GM12892 (cell line): ENCODE measurements around the gene CEP131.

Experiments used
- DNase-seq: peaks from one replicate; pipeline ENCODE4 v3.0.0; 2011; ENCODE audit not compliant: insufficient read length
- FAIRE-seq: peaks from 2 replicates; lab custom pipeline; 2011; peaks lifted over from hg19 to GRCh38; lab: Jason Lieb, UNC
- POLR2A ChIP-seq: IDR thresholded peaks from 2 replicates; pipeline ENCODE4 v1.6.1; 2011; ENCODE audit warnings: low read depth, low read length, control low read depth
- POLR2AphosphoS5 ChIP-seq: IDR thresholded peaks from 2 replicates; pipeline ENCODE4 v1.6.1; 2011; ENCODE audit warnings: low read depth, low read length, control low read depth
- TAF1 ChIP-seq: IDR thresholded peaks from 2 replicates; pipeline ENCODE4 v1.6.1; 2011; ENCODE audit warnings: low read depth, mild to moderate bottlenecking, control low read depth, low read length, borderline replicate concordance

CEP131 gene

GRCh38 chr17:81163703-81164370 is 58.9 kb downstream of the CEP131 start:
- no peak for DNase-seq
- no peak for FAIRE-seq
- TF ChIP-seq TAF1 (no peak), POLR2AphosphoS5 (no peak), POLR2A (no peak)

GRCh38 chr17:81163051-81163695 is 59.6 kb downstream of the CEP131 start:
- TF ChIP-seq TAF1 (no peak), POLR2AphosphoS5 (no peak), POLR2A (no peak)
- FAIRE-seq (no peak), DNase-seq (no peak)

GRCh38 chr17:81162491-81162890 is 60.3 kb downstream of the CEP131 start:
- FAIRE-seq: no peak
- no peak for DNase-seq
- TF ChIP-seq TAF1 (no peak), POLR2AphosphoS5 (no peak), POLR2A (no peak)

GRCh38 chr17:81161972-81162371 is 60.8 kb downstream of the CEP131 start:
- no peak for FAIRE-seq
- DNase-seq: no peak
- TF ChIP-seq POLR2A (no peak), TAF1 (no peak), POLR2AphosphoS5 (no peak)

GRCh38 chr17:81161536-81161935 is 61.2 kb downstream of the CEP131 start:
- DNase-seq: no peak
- FAIRE-seq: no peak

GRCh38 chr17:81160747-81161453 is 61.9 kb downstream of the CEP131 start:
- no peak for DNase-seq
- no peak for FAIRE-seq
- TF ChIP-seq POLR2A (no peak), TAF1 (no peak), POLR2AphosphoS5 (no peak)

More at GRCh38 chr17:81161536-81161935, 61.2 kb downstream of the CEP131 start:
- TF ChIP-seq POLR2A: no peak
- TF ChIP-seq TAF1: no peak
- no peak for TF ChIP-seq POLR2AphosphoS5

- FAIRE-seq: no peak
- TF ChIP-seq POLR2AphosphoS5: no peak
- no peak for TF ChIP-seq POLR2A
- no peak for TF ChIP-seq TAF1
Measured at GRCh38 chr17:81160306-81160705, 62.5 kb downstream of the CEP131 start.

GRCh38 chr17:81159611-81160265 is 63.0 kb downstream of the CEP131 start:
- no peak for TF ChIP-seq POLR2A
- TF ChIP-seq POLR2AphosphoS5: no peak
- no peak for TF ChIP-seq TAF1
- FAIRE-seq (no peak), DNase-seq (no peak)

More at GRCh38 chr17:81160306-81160705, 62.5 kb downstream of the CEP131 start:
- DNase-seq: no peak

GRCh38 chr17:81158688-81159590 is 63.8 kb downstream of the CEP131 start:
- no peak for TF ChIP-seq POLR2AphosphoS5
- FAIRE-seq (no peak), DNase-seq (no peak)

- TF ChIP-seq TAF1 (no peak), POLR2A (no peak), POLR2AphosphoS5 (no peak)
- DNase-seq (no peak), FAIRE-seq (no peak)
Measured at GRCh38 chr17:81157848-81158687, 64.7 kb downstream of the CEP131 start.
